GM21576 (cell line): ENCODE measurements around the gene HMGCL.
"Not testable (repeated sequence)": the region's sequence is repeated elsewhere in the genome, so short reads cannot be mapped to it uniquely, and the experiment has no call there.

Experiments used
- ATAC-seq: cut with Tn5 transposase; IDR thresholded peaks from one replicate; pipeline ENCODE4 v1.9.1; 2021; ENCODE audit warnings: mild to moderate bottlenecking, moderate library complexity; ENCODE audit not compliant: unreplicated experiment

HMGCL gene

DNA sequence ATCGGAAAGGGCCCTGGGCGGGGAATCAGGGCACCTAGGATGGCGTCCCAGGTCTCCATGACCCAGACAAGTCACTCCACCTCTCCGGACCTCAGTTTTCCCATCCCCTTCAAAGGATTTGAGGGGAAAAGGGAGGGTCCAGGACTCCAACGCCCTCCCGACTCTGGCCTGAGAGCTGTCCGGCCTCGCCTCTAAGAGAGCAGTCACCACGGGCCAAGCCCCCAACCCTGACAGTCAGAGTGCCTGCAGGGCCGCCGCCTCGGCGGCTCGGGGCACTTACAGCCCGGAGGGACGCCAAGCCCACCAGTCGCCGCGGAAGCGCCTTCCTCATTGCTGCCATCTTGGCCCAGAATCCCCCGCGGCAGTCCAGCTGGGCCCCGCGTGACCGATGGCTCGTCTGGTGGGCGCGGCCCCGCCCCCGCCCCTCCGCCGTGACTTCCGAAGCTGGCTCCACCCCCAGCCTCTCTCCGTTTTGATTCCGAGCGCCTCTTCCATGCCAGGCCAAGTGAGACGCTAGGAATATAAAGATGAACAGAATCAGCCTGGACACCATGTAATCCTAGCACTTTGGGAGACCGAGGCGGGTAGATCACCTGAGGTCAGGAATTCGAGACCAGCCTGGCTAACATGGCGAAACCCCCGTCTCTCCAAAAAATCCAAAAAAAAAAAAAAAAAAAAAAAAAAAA lies at the start of gene HMGCL:
Gene HMGCL, minus strand, starts transcription at position 354 of the 686 bp plus-strand sequence. Its CDS starts 14 bp downstream, at position 340.
- ATAC-seq, result peak; percentile 74

DNA sequence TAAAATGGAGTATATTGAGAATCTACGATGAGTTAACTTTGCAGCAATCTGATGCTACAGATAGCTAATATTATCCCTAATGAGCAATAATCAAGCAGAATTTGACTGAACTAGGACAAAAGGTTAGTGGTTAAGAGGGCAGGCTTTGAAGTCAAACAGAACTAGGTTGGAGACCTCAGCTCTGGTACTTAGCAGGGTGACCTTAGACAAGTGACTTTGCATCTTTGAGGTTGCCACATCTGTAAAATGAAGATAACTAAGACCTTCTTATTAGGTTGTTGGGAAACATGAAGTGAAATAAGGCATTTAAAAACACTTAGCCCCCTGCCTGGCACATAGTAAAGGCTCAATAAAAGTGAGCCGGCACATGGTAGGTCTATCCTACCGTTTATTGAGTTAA lies 47.2 kb upstream of the HMGCL start:
- no peak for ATAC-seq

DNA sequence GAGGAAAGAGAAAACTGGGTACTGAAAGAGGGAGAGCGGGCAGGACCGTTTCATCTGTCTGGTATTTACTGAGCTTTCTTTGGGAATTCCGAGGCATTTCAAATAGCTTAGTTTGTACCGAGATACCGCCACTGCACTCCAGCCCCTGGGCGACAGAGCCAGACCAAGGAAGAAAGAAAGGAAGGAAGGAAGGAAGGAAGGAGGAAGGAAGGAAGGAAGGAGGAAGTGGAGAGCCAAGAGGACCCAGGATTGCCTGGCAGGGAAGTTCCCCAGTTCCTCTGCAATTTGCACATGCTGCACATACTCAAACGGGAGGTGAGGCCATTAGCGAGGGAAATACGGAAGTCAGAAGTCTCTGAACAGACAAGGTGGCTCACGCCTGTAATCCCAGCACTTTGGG lies 43.8 kb upstream of the HMGCL start:
- no peak for ATAC-seq

DNA sequence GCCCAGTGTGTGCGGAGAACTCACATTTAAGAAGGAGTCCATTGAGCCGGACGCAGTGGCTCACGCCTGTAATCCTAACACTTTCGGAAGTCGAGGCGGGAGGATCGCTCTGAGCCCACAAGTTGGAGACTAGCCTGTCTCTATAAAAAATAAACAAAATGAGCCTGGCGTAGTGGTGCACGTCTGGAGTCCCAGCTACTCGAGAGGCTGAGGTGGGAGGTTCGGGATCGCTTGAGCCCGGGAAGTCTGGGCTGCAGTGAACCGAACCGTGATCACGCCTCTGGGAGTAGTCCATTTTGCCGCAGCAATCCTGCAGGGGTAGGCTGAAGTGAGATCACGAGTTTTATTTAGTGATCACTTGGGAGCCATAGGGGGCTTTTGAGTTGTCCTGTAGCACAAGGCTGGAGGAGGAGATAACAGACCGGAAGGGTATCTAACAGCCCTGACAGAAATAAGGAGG lies 43.4 kb upstream of the HMGCL start:
- ATAC-seq, result peak; percentile 6

DNA sequence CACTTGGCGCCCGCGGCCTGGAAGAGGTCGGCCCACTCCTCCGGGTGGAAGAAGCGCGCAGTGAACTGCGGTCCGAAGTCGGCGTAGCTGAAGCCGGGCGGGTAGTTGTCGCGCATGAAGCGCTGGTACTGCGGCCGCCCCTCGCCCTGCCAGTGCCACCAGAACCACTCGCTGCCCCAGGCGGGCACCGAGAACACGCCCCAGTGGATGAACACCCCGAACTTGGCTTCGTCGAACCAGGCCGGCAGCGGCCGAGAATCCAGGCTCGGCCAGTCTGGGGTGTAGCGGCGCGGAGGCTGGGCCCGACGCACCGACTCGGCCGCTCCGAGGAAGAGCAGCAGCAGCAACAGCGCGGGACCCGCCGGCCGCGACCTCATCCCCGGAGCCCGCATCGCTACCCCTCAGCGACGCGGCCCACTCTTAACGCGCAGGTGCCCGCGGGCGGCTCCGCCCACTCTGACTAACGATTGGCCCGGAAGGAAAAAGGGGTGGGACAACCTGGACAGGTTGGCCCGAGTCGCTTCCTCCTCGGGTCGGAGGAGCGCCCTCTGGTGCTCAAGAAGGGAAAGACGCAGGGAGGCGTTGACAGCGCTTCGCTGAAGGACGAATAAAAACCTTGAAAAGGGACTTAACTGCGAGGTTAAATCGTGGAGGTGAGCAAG lies 42.8 kb upstream of the HMGCL start, which contains the start of gene FUCA1:
Gene FUCA1, minus strand, starts transcription at position 396 of the 662 bp plus-strand sequence. Its CDS starts 4 bp downstream, at position 392.
- ATAC-seq, result peak; percentile 89

DNA sequence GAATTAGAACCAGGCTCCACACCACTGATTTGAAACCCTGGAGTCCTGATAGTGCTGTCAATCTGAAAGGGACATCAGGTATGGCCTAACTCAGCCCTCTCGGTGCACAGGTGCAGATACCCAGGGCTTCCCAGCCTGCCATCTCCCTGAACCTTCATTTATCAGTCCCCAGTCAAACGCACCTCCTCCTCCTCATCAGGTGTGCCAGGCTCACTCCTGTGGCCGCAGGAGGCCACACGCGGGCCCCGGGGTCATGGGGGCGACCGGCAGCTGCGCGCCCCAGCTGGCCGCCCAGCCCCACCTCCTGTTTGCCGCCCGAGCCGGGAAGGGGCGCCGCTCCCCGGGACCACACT lies 42.3 kb upstream of the HMGCL start:
- ATAC-seq, result no peak

DNA sequence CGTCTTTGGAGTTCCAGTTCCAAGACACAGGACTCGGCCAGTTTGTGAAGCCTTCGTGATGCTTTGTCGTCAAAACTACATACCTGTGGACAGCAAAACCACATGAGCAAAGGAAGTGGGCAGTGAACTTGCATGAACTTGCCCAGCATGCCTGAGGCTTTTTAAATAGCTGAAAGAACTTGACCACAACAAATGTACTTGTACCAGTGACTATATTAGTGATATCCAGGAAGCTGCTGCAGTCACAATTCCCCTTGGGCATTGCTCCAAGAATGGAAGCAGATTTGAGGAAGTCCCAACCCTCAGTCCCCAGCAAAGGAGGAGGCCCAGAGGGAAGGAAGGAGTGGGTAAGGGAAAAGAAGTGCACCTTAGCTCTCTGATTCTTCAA lies 40.3 kb upstream of the HMGCL start:
- no peak for ATAC-seq

DNA sequence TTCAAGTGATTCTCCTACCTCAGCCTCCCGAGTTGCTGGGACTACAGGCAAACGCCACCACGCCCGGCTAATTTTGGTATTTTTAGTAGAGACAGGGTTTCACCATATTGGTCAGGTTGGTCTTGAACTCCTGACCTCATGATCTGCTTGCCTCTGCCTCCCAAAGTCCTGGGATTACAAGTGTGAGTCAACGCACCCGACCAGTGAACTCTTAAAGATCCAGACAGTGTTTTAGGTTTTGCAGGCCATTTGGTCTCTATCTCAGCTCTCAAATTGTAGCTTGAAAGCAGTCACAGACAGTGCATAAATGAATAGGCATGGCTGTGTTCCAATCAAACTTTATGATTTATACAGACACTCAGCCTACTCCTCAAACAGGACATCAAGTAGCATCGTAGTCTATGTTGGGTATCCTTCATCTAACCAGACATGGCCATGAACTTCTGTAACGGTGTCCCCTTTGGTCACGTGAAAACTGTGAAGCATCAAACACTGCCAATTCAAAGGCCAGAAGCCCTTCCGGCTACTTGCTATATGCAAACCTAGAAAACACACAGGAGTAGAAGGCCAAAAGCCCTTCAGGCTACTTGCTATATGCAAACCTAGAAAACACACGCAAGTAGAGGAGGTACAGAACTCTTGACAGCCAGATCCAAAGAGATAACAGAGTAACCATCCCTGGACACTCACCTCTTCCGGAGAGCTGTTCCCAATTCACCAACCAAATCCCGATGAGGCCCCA lies 39.7 kb upstream of the HMGCL start:
- ATAC-seq, result no peak

DNA sequence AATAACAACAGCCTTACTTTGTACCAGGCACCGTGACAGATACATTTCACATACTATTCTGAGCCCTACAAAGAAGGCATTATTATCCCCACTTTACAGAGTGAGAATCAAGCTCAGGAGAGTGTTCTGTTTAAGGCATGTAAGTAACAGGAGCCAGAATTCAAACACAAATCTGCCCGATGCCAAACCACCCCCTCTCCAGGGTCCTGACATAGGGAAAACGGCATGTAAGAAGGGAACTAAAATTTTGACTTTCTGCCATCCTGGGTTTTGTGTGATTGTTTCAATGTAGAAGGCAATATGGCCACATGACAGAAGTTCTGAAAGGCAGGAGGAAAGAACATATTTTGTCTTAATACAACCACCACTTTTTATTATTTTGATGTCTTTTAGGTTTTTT lies 37.4 kb upstream of the HMGCL start:
- no peak for ATAC-seq

DNA sequence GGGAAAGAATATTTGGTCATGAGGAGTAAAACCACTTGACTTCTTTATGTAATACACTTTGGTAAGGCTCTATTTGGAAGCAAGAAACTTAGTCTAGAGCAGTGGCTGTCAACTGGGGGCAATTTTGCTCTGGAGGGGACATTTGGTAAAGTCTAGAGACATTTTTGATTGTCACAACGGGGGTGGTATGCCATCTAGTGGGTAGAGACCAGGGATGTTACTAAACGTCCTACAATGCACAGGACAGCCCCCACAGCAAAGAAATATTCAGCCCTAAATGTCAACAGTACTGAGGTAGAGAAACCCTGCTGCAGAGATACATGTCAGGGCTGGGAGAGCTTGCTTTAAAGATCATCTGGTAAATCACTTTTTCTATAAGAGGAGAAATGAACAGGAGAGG lies 29.3 kb upstream of the HMGCL start:
- no peak for ATAC-seq

DNA sequence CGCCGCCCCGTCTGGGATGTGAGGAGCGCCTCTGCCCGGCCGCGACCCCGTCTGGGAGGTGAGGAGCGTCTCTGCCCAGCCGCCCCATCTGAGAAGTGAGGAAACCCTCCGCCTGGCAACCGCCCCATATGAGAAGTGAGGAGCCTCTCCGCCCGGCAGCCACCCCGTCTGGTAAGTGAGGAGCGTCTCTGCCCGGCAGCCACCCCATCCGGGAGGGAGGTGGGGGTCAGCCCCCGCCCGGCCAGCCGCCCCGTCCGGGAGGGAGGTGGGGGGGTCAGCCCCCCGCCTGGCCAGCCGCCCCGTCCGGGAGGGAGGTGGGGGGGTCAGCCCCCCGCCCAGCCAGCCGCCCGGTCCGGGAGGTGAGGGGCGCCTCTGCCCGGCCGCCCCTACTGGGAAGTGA lies 27.9 kb upstream of the HMGCL start:
- not testable (repeated sequence) for ATAC-seq

DNA sequence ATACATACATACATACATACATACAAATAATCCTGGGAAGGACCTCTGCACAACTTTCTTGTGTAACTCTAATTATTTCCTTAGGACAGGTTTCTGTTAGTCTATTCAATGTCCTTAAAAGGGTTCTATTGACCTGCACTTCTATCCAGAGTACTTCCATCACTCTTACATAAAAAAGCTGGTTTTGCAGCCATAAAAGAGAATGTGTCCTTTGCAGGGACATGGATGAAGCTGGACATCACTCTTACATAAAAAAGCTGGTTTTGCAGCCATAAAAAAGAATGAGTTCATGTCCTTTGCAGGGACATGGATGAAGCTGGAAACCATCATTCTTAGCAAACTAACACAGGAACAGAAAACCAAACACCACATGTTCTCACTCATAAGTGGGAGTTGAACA lies 26.2 kb upstream of the HMGCL start:
- not testable (repeated sequence) for ATAC-seq

DNA sequence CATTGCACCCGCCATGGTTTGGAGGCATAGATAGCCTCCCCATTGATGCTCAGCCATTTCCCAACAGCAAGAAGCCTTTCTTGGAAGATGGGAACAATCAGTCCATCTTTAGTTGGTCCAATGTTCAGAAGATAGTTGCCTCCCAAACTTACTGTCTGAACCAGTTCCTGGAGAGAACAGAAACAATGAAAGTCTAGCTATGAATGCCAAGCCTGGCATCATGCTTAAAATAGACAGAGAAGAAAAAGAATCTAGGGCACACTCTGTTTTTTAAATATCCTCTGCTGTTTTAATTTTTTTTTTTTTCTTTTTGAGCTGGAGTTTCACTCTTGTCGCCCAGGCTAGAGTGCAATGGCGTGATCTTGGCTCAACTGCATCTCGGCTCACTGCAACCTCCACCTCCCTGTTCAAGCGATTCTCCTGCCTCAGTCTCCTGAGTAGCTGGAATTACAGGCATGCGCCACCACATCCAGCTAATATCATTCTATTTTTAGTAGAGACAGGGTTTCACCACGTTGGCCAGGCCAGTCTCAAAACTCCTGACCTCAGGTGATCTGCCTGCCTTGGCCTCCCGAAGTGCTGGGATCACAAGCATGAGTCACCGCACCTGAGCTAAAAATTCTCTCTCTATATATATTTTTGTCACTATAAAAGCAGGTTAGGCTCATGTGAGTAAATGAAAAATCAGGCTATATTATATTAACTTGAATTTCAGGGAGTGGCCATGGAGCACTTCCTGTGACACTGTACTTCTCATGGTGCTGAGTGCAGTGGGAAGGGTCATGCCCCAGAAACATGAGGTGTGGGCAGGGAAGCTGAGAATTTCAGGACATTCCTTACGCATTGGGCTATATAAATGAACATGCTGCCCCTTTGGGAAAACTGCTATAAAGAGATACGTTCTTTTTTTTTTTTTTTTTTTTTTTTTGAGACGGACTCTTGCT lies 23.7 kb upstream of the HMGCL start:
- ATAC-seq, result no peak

DNA sequence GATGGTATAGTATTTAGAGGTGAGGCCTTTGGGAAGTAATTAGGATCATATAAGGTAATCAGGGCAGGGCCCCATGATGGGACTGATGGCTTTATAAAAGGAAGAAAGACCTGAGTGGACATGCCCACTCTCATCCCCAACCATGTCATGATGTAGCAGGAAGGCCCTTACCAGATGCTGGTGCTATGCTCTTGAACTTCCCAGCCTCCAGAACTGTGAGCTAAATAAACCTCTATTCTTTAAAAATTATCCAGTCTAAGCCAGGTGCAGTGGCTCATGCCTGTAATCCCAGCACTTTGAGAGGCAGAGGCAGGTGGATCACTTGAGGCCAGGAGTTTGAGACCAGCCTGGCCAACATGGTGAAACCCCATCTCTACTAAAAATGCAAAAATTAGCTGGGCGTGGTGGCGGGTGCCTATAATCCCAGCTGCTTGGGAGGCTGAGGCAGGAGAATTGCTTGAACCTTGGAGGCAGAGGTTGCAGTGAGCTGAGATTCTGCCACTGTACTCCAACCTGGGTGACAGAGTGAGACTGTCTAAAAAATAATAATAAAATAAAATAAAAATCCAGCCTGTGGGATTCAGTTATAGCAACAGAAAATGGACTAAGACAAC lies 22.4 kb upstream of the HMGCL start:
- not testable (repeated sequence) for ATAC-seq

DNA sequence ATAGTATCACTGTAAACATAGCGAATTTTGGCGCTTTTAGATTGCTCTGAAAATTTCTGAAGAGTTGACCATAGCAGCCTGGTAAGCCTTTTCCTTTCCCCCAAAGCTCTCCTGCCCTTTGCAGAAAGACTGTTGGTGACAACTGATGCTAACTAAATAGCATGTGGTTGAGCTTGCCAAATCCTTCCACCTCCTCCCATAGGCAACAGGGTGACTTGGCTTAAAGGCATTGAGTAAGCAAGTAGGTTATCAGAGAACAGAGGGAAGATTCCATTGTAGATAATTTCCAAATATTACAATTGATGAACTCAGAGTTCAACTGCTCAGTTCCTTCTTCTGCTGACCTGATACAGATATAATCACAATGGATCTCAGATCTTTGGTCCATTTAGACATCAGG lies 19.9 kb upstream of the HMGCL start:
- ATAC-seq, result no peak

DNA sequence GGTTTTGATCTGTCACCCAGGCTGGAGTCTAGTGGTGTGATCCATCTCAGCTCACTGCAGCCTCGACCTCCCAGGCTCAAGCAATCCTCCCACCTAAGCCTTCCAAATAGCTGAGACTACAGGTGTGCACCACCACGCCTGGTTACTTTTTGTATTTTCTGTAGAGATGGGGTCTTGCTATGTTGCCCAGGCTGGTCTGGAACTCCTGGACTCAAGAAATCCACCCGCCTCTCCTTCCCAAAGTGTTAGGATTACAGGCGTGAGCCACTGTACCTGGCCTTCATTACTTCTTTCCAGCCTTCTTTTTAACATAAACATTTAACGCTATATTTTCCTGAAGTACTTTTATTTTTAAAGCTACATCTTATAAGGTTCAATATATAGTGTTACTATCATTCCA lies 18.4 kb upstream of the HMGCL start:
- ATAC-seq, result no peak

DNA sequence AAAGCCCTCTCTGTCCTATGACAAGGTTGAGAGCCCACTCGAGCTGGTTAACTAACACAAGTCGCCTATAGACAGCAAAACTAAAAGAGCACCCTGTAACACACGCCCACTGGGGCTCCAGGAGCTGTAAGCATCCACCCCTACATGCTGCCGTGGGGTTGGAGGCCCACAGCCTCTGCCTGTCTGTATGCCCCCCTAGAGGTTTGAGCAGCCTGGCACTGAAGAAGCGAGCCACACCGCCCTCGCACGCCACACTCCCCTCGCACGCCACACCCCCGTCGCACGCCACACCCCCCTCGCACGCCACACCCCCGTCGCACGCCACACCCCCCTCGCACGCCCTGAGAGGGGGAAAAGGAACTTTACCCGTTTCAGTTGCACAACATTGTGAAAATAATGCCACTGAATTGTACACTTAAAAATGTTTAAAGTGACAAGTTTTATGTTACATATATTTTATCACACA lies 13.2 kb upstream of the HMGCL start:
- no peak for ATAC-seq

DNA sequence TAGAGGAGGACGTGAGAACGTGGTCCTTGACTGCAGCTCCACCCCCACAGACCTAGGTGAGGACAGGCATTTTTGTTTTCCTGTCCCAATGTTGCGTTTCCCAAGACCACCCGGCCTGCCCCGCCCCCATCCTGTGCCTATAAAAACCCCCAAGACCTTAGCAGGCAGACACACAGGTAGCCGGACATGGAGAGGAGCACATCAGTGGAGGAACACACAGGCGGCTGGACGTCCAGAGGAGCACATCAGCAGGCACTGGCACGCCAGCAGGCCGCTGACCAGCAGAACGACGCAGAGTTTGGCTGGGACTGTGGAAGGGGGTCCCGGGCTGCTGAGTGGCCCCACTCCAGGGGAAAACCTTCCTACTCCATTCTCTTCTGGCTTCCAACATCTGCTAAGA lies 12.7 kb upstream of the HMGCL start:
- ATAC-seq, result no peak

DNA sequence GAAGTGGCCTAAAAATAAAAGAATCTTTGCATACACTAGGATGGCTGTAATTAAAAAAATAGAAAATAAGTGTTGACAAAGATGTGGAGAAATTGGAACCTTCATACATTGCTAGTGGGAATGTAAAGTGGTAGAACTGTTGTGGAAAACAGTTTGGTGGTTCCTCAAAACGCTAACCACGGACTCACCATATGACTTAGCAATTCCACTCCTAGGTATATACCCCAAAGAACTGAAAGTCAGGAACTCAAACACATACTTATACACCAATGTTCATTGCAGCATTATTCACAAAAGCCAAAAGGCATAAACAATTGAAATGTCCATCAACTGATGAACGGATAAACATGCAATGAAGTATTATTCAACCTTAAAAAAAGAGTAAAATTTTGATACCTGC lies 10.8 kb upstream of the HMGCL start:
- ATAC-seq, result no peak

DNA sequence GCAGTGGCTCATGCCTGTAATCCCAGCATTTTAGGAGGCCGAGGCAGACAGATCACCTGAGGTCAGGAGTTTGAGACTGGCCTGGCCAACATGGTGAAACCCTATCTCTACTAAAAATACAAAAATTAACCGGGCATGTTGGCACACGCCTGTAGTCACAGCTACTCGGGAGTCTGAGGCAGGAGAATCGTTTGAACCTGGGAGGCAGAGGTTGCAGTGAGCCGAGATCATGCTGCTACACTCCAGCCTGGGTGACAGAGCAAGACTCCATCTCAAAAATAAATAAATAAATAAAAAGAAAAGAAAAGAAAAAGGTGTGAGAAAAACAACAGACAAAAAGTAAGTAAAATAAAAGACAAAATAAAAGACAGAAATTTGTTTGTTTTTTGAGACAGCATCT lies 8.9 kb upstream of the HMGCL start:
- not testable (repeated sequence) for ATAC-seq
